Effector CD4-positive, alpha-beta T cell (primary cell): ENCODE data around the gene ZC3HAV1.
"Not testable (repeated sequence)": the region's sequence is repeated elsewhere in the genome, so short reads cannot be mapped to it uniquely, and the experiment has no call there.

Experiments
- DNase-seq: peaks from one replicate; pipeline ENCODE4 v3.0.0-alpha.2; 2020

The ZC3HAV1 gene

DNA sequence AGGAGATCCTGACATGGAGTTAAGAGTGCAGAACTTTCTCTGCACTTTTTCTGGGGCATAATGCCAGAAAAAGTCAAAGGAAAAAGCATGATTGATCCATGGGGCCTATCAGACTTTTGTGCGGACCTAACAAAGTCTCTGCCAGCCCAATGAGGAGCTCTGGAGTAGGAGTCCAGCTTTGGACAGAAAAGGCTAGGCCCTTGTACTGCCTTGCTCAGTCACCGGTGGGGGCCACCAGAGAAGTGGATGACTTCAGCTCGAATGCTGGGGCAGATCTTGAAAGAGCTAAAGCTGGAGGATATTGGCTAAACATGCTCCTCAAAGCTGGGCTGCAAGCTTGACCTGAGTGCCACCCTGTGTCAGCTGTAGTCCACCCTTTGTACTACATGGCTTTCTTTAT, 2.8 kb upstream of the ZC3HAV1 start:
- no peak for DNase-seq

DNA sequence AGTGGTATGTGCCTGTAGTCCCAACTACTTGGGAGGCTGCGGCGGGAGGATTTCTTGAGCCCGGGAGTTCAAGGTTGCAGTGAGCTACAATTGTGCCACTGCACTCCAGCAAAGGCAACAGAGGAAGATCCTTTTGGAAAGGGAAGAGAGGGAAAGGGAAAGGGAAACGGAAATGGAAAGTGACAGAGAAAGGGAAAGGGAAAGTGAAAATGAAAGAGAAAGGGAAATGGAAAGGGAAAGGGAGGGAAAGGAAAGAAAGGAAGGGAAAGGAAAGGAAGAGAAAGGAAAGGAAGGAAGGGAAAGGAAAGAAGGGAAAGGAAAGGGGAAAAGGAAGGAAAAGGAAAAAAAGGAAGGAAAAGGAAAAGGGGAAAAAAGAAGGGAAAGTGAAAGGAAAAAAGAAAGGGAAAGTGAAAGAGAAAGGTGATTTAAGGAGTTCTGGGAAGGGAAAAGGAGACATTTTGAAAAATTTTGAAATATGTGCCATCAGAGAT, 2.3 kb upstream of the ZC3HAV1 start:
- no peak for DNase-seq

DNA sequence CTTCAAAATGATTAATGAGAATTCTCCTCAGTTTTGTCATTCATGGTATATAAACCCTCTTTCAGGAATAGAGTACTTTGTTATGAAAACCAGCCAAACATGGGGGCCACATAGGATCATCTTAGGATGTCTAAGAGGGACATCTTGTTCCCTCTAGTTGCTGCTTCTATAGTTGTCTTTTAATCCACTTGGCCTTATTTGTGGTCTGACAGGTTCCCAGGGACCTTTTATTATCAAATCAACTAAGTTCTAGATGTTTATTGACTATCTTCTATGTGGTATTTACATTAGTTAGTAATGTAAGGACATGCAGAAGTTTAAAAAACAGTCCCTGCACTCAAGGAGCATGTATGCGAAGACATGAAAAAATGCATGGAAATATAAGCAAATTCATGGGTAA, 1.6 kb upstream of the ZC3HAV1 start:
- no peak for DNase-seq

DNA sequence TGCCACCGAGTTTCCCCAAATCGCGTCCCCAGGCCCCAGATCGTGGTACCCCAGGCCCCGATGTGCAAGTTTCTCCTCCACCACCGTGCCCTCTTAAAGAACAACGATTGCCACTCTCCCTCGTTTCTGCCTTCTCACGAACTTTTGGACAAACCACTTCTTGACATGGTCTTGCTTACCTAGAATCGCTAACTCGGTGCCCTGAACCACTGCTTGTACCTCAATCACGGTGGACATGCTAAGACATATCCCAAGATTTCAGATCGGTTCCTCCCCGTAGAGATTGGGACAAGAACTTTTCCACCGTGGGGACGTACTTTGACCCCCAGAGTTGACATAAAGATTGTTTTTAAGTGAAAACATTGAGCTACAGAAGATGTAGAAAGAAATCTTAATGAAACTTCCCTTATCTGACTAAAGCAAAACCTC, 477 bp upstream of the ZC3HAV1 start:
- no peak for DNase-seq

DNA sequence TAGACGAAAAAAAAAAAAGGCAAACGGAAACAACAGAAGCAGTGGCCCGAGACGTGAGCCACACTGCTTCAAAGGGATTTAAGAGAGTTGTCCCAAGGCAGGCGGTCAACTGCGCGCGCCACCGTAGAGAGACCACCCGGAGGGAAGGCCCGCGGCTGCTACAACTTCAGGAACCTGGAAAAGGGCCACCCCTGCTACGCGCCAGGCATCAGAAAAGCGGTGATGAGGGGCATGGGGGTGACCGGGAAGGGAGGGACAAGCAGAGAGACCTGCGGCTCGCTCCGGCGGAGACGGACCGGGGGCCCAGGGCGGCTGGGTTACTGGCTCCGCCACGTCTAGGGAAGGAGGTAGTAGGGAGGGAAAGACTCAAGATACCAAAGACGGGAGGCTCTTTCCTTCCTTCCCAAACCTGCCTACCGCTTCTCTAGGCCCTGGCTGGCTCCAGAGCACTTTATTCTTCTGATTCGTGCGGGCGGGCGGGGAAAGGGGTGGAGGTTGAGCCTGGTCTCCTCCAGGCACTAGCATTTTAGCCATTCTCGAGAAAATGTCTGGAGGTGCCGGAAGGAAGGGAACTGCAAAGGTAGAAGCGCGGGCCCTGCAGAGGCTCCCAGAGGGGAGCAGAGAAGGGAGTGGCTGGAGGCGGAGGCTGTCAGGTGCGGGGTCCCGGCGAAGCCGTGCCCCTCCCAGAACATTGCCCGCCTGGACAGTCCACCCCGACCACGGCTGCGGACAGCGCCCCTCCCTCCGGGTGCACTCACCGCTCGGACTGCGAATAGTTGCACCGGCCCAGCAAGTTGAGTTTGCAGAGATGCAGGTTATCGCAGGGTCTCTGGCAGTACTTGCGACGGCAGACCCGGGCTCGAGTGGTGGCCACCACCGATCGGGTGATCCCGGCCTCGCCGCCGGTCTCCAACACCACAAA, 993 bp downstream of the ZC3HAV1 start:
- DNase-seq: no peak

DNA sequence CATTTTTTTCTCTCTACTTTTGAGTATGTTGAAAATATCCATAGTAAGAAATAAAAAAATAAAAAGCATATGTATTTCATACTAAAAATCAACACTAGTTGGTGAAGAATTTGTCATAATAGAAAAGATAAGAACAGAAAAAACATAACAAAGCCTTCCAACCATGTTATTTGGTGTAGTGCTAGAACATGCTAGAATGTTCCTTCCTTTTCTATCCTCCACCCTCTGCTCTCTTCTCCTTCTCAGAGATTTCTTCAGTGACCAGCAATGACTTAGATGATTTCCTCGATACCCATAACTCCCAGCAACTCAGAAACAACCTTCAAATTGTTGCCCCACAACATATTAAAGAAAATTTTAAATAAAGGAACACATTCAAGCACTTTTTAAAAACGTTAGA, 2.6 kb downstream of the ZC3HAV1 start:
- no peak for DNase-seq

DNA sequence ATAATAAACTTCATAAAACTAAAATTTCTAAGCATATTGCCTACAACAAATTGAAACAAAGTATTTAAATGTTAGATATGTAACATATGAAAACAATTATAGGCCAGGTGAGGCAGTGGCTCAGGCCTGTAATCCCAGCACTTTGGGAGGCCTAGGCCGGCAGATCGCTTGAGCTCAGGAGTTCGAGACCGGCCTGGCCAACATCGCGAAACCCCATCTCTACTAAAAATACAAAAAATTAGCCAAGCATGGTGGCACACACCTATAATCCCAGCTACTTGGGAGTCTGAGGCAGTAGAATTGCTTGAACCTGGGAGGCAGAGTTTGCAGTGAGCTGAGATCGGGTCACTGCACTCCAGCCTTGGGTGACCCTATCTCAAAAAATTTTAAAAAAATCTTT, 3.3 kb downstream of the ZC3HAV1 start:
- DNase-seq: not testable (repeated sequence)

DNA sequence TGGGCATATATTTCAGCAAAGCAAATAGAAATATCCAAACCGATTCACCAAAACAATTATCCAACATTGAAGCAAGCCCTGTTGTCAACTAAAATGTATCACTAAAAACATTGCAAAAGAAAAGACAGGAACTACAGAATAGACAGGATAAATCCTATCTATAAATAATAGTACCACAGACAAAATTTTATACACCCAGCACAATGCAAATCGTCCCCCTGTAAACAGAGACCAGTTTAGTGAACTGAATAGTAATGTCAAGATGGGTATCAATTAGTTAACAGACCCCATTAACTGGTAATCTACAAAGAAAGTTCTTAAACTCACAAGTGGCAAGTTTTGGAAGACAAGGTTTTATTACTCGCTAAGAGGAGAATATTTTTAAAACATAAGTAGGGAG, 4.0 kb downstream of the ZC3HAV1 start:
- DNase-seq: no peak

DNA sequence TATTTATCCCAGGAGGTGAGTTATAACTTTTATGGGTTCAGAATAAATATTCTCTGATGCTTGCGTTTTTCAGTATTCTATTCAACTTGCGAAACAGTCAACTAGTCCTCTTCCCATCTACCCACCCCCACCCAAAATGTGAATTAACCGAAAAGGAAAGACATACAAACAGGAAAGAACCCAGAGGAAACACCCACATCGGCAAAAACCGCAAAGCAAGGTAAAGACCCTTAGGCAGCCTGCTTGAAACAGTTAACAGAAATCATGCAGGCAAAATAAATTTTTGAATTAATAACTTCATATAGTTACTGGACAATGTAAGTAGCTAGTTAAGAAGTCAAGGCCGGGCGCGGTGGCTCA, 5.4 kb downstream of the ZC3HAV1 start:
- no peak for DNase-seq

DNA sequence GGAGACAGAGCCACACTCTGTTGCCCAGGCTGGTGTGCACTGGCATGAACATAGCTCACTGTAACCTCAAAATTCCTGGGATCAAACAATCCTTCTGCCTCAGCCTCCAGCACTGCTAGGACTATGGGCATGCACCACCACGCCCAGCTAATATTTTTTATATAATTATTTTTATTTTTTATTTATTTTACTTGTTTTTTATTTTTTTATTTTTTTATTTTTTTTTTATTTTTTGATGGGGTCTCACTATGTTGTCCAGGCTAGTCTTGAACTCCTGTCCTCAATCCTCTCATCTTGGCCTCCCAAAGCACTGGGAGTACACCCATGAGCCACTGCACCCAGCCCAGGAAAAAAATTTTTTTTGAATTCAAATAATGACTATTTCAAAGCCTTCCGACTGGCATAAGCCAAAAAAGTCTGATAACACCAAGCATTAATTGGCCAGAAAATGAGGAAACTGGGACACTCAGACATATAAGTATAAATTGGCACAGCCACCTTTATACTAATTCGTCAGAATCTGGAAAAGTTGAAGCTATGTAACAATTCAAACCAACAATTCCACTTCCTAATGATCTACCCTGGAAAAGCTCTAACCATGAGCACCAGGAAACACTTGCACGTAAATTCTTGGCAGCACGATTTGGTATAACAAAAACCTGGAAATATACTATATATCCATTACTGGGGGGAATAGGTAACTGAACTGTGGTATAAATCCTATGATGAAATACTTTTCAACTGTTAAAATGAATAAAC, 6.3 kb downstream of the ZC3HAV1 start:
- DNase-seq: no peak

DNA sequence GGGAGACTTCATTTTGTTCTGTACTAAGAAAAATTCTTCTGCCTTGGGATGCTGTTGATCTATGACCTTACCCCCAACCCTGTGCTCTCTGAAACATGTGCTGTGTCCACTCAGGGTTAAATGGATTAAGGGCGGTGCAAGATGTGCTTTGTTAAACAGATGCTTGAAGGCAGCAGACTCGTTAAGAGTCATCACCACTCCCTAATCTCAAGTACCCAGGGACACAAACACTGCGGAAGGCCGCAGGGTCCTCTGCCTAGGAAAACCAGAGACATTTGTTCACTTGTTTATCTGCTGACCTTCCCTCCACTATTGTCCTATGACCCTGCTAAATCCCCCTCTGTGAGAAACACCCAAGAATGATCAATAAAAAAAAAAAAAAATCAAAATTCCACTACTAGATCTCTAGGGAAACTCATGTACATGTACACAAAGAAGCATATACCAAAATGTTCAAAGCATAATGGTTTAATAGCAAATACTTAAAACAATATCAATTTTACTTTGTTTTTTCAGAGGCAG, 7.8 kb downstream of the ZC3HAV1 start:
- not testable (repeated sequence) for DNase-seq

DNA sequence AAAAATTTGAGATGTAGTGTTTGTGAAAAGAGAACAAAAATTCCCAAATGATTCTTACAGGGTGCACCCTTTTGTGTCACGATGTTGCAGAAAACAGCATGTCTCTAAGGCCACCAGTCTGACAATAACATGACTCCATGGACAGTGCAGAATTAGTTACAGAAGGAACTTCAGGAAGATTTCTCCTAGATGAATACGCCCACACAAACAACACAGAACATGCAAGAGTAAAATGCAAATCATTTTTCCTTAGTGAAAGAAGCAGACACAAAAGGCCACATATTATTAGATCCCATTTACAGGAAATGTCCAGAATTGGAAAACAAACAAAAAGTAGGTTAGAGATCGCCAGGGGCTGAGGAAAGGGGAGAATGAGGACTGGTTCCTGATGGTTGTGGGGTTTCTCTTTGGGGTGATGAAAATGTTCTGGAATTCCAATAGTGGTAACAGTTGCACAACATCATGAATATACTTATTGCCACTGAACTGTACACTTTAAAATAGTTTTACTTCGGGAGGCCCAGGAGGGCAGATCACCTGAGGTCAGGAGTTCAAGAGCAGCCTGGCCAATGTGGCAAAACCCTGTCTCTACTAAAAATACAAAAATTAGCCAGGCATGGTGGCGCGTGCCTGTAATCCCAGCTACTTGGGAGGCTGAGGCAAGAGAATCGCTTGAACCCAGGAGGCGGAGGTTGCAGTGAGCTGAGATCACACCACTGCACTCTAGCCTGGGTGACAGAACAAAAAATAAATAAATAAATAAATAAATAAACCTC, 10.2 kb downstream of the ZC3HAV1 start:
- no peak for DNase-seq

DNA sequence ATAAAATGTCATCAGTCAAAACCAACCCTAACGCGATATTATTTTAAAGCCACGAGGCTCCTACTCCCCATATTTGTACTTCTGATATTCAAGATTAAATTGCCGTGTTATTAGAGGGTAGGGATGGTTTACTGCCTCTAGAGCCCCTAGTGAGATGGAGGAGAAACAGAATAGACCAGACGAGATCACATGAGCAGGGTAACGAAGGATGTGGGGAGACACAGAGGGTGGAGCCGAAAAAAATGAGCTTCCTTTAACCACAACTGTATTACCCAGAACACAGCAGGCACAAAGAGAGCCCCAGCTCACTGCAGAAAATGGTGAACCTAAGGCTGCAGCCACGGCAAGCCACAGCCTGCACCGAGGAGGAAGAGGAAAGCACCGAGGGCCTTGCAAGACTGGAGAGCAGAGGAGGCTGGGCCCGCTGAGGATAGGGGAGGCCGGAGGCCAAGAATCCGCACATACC, 14.3 kb downstream of the ZC3HAV1 start:
- peak; percentile 73 for DNase-seq

DNA sequence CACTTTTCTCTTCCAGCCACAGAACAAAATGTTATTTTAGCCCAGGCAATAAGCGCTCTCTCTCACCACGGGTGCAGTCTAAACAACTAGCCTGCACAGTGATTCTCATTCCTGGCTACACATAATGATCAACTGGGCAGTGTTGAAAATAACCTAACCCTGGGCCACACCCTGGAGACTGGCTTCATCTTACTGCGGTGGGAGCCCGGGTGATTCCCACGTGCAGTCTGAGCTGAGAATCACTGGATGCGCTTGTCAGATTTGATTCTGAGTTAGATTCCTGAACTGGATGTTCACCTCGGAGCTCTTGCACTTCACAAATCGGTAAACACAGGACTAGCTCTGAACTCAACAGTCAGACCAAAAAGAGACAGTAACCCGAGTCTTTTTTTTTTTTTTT, 14.9 kb downstream of the ZC3HAV1 start:
- no peak for DNase-seq

DNA sequence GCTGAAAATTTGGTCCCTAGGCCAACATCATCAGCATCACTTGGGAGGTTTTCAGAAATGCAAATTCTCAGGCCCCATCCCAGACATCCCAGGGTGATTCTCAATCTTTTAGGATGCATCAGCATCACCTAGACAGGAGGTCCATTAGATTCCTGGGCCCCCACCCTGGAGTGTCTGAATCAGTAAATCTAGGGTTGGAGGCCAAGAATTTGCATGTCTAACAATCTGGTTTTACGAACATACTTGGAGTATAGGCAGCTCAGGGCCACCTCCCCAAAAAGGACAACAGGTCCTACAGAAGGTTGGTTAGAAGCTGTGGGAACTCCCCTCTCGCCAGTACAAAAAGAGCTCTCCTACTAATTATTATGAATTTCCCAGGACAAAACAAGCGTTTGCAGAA, 15.5 kb downstream of the ZC3HAV1 start:
- DNase-seq: no peak

DNA sequence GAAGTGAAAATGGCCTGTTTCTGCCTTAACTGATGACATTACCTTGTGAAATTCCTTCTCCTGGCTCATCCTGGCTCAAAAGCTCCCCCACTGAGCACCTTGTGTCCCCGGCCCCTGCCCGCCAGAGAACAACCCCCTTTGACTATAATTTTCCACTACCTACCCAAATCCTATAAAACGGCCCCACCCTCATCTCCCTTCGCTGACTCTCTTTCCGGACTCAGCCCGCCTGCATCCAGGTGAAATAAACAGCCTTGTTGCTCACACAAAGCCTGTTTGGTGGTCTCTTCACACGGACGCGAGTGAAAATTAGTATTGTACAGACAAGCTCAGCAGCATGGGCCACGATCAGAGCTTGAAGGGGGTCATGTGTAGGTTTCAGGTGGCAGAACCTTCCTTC, 16.0 kb downstream of the ZC3HAV1 start:
- not testable (repeated sequence) for DNase-seq

DNA sequence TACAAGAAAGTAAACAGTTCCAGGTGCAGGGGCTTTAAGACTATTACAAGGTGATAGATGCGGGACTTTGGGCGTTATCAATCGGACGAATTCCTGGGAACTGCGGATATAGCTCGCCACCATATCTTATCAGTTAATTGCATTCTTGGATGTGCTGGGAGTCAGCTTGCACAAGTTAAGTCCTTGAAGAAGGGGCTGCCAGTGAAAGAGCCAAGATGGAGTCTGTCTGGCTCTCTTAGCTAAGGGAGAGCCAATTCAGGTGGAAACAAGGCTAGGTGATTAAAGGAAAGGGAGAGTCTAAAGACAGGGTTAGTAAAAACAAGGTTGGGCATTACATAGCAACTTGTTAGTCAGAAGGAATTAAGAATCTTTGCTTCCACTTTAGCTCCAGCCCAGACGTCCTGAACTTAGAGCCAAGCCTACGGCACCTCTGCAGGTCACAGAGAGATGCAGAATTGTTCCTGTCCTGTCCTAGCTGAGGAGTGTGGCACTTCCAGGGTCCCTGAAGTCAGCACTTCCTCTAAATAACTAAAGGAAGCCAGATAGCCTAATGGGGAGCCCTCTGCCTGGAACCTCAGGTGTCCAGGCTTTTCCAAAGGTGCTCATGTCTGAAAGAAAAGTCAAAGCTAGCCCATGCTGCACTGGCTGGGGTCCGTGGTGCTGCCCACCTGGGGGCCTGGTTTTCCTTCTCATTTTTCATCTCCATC, 17.3 kb downstream of the ZC3HAV1 start:
- no peak for DNase-seq

DNA sequence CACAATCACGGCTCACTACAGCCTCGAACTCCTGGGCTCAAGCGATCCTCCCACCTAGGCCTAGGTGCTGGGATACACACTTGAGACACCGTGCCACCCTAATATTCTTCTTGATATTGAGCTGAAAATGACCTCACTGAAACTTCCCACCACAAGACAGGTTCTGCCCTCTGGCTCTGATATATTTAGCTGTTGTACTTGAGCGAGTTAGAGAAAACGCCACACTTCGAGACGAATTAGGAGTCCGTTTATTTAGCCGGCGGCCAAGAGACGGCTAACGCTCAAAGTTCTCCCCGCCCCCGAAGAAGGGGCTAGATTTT, 17.9 kb downstream of the ZC3HAV1 start:
- DNase-seq: no peak

DNA sequence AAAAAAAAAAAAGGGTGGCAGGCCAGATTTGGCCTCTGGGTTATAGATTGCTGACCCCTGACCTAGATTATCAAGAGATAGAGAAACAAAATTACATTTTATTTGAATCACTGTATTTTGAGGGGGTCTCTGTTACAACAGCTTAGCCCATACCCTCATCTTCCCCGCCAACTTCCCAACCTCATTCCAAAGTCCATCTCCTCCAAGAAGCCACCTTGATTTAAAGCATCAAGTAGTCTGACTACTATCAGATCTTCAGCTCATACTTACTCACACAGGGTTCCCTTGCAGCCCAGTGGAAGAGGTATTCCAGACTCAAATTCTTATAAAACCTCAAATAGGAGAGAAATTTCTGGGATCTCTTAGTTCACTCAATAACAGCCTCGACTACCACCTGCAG, 20.4 kb downstream of the ZC3HAV1 start:
- DNase-seq: no peak

DNA sequence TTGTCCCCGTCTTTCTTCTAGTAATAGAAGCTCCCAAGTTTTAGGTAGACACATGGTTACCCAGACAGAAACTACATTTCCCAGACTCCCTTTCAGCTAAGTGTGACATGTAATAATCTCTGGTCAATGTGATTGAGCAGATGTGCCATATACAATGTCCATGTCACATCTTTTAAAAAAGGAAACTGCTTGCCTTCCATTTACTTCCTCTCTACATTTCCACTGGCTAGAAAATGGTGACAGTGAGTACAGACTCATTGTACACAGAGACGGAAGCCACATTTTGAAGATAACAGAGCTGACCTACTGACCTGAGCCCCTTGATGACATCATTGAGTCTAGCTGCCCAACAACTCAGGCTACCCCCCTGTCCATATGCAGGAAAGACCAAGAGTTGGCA, 21.3 kb downstream of the ZC3HAV1 start:
- no peak for DNase-seq

DNA sequence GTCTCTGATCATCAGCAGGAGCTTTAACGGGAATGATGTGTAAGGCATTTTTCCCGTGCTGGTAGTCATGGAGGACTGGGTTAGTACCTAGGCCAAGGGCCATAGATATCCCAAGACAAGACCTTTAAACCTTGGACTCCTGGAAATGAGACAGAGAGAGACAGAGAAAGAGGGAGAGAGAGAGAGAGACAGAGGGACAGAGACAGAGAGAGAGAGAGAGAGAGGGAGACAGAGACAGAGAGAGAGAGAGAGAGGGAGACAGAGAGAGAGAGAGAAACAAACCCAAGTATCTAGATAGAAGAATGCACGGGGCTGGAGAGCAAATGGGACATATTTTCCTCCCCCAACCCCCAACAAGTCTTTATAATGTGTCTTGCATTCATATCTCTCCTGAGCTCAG, 22.3 kb downstream of the ZC3HAV1 start:
- DNase-seq: no peak

DNA sequence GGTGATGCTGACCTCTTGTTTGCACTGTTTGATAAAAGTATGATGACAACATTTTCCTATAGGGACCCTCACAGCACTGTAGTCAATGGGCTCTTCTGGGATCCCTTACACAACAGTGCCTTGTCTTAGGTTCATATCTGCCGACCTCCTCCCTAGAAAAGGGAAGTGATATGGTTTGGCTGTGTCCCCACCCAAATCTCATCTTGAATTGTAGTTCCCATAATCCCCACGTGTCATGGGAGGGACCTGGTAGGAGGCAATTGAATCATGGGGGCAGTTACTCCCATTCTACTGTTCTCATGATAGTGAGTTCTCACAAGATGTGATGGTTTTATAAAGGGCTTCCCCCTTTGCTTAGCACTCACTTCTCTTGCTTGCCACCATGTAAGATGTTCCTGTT, 23.1 kb downstream of the ZC3HAV1 start:
- DNase-seq: no peak
